GM18867 (cell line): ENCODE results near the gene COL23A1.

Experiments
- ATAC-seq: cut with Tn5 transposase; IDR thresholded peaks from one replicate; pipeline ENCODE4 v1.9.1; 2021; ENCODE audit warnings: mild to moderate bottlenecking, moderate library complexity; ENCODE audit not compliant: unreplicated experiment

COL23A1 gene

DNA sequence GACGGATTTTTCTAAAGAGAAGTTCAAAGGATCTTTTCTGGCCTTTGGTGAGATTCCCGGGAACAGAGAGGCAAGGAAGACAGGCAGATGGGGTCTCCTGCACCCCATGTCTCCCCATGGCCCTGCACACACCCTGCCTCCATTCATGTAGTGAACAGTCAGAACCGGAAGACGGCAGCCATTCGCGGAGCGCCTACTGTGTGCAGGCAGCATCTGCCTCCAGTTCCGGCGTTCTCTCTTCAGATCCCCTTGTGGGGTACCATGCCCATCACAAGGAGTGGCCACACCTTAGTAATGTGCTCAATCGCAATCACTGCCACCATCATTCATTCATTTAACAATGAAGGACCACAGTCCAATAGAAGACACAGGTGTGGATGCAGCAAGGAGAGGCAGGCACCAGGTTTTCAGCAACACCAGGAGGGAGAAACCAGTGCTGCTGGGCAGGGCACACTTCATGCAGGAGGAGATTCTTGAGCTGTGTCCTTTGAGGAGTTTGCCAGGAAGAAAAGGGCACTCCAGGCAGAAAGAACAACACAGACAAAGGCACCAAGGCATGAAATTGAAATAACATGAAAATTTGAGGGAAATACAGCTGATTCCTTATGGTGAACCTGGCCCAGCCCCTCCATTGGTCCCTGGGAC lies 186.1 kb downstream of the COL23A1 start:
- no peak for ATAC-seq

DNA sequence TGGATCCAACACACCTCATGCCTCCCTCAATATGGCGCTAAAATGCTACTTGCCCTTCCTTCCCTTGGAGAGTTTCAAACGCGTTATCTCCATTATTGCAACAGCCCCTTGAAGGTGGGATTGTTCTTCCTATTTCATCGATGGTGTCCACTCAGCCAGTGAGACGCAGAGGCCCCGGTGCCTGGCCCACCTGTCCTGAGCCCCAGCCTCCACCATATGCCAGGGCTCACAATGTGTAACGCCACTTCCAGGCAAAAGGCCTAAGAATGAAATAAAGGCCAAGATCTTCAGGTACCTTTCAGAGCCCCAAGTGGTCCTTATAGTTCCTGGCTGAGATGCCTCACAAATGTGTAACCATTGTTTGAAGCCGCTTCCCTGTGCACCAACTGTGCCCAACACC lies 186.8 kb downstream of the COL23A1 start:
- no peak for ATAC-seq

DNA sequence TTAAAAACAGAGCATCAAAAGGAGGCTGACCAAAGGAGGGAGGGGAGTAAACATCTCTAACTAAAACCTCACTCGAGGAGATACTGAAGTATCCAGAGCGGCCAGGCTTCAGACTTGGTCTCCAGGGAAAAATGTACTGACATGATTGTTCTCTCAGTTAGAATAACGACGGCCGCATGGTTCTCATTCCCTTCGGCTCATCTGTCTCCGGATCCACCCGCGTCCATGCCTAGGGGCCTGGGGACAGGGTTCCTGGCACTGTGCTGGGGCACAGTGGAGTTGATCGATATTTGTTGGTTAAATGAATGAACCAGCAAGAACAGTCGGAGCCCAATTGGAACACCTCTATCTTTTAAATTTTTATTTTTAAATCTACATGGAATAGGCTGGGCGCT lies 190.5 kb downstream of the COL23A1 start:
- ATAC-seq: no peak

DNA sequence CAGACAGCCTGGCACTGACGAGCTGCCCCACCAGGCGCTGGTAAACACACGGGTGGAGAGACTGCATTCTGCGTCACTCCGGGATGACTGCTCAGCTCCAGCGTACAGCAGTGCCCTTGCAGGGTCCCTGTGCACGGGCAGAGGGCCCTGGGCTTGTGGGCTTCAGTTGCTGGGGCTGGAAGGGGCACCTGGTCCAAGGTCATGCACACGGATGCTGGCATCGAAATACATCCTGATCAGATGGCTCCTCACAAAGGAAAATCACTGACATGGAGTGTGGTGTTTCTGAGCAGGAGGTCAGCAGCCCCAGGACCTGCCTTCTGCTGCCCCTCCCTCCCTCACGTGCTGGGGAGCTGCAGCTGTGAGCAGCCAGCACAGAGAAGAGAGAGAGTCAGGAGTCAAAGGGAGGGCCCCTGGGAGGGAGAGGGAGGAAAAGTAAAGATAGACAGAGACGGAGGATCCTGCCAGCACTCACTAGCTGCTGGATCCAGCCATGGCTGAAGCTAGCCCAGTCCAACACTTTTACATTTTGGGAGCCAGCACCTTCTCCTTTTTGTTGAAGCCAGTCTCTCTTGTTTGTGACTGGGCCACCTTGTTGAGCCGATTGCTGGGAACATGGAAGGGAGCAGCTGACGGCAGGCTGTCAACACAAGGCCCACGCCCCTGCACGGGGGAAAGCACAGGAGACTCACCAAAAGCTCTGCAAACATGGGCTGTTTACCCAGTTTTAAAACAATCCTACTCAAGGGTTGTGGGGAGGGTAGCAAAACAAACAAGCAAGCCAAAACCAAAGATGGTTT lies 191.1 kb downstream of the COL23A1 start:
- no peak for ATAC-seq

DNA sequence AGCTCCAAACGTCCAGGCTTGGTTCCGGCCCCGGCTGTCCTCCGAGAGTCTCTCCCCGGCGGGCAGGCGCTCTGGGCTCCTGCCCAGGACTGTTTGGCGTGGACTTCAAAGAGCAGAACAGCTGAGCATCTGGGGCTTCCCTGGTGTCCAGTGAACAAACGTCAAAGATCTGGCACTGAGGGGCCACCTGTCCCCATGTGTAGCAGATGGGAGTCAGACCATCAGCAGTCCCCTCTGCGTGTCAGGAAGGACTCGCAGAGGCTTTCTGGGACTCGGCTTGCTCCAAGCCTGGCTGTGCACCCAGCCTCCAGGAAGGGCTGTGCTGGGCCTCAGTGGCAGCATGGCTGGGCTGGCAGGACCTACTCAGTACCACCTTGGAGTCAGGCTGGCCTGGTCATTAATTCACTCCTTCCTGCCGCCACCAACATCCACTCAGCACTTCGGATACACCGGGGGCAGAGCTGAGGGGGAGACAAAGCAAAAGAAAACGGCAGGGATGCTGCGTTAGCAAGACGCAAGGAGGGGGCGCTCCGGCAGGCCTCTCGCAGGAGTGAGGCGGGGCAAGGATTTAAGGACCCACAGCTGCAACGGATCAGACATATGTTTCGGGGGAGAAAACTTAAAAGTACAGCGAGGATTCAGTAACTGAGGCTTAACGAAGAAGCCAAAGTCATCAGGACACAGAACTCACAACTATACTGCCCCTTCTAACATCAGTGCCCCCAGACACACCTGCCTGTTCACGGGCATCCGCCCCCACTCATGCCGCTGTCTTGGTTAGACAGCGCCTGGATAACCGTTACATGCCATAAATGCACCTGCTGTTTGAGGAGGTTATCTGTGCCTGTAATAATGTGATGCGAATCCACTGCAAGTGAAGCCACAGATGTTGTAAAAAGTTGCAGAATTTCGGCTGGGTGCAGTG lies 193.1 kb downstream of the COL23A1 start:
- no peak for ATAC-seq

DNA sequence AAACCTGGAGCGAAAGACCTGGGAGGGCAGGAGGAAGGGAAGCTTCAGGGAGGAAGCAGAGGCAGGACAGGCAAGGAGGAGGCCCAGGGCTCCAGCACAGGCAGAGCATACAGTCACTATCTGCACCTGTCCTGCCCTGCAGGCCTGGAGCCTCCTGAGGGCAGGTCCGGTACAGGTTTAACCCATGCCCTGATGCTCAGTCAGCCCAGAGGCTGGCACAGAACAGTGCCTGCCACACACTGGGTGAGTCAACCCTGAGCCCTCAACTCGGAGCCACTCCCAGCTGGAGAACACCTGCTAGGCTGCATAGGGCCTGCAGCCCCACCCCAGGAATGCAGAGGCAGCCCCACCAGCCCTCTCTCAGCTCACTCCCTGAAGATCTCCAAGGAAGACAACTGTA lies 196.1 kb downstream of the COL23A1 start:
- no peak for ATAC-seq

DNA sequence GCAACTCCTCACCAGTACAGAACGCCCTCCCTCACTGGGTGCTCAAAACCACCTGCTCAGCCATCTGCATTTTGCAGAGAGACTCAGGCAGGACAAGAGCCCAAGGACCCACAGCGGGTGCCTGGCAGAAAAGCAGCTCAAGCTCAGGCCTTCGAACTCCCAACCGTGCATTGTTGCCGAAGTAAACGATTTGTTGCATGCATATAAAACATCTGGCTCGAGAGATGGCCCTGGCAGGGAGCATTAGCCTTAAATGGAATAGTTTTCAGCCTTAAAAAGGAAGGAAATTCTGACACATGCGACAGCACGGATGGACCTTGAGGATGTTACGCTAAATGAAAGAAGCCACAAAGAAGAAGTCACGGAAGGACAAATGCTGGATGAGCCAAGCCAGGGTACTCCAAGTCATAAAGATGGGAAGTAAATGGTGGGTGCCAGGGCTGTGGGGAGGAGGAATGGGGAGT lies 197.2 kb downstream of the COL23A1 start:
- ATAC-seq: no peak

DNA sequence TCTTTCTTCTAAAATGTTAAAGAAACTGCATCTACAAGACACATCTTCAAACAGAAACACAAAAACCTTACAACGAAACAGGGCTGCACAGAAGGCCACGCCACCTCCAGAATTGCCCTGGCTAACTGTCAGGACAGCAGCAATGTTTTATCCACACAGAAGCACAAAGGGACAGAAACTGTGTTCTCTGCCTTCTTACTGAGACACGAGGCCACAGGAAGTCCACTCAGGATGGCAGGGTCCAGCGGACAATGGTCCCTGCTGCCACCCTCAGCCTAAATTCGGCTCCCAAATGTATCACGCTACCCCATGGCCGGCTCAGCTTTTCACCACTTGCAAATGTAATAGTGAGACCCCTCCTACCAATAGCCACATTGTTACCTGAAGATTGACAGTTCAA lies 197.8 kb downstream of the COL23A1 start:
- ATAC-seq: no peak

DNA sequence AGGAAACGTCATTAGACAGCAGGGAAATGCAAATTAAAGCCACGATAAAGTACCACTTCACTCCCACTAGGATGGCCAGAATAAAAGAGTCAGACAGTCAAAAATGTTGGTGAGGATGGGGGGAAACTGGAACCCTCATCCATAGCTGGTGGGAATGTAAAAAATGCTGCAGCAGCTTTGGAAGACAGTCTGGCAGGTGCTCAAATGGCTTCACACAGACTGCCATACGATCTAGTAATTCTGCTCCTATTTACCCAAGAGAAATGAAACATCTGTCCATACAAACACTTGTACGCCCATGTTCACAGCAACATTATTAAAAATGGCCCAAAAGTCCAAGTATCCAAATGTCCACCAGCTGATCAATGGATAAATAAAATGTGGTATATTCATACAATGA lies 198.7 kb downstream of the COL23A1 start:
- no peak for ATAC-seq

DNA sequence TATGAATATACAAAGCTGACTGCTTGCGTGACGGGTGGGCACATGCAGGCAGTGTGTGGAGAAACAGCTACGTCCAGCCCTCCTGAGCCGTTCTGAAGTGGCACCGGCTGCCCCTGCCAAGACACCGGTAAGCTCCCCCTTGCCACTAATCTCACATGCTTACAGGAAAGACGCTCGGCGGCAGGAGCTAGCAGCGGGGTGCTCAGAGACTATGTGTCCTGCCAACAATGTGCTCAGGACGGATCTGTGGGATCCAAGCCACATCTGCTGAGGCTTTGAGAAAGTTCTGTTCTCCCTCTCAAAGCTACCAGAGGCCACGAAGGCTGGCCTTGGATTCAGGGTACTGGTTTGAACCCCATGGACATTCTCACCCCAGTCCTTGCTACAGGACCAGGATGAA lies 200.4 kb downstream of the COL23A1 start:
- ATAC-seq: no peak

DNA sequence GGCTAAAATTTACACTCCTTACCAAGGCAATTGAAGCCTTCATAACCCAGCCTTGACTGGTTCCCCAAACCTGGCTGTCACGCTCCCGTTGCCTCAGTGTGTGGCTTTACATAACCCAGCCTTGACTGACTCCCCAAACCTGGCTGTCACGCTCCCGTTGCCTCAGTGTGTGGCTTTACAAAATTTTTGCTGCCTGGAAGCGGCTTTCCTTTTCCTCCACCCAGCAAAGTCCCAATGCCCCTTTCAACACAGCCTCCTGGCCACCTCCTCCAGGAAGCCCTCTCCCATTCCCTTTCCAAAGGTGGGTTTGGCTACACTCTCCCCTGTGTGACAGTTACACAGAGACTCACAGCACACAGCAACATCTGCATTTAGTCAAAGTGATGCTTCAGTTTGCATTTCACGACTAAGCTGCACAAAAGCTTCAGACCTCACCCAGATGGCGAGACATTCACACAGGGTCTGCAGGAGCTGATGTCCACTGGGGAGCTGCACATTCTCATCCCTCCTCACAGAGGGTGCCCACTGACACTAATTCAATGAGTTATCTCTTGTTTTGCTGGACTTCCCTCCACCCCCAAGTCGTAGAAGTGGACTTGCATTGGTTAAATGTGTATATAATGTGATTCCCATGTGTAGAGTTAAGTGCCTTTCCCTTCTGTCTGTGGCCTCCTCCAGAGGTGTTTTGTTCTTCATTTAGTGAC lies 201.0 kb downstream of the COL23A1 start:
- ATAC-seq: no peak

DNA sequence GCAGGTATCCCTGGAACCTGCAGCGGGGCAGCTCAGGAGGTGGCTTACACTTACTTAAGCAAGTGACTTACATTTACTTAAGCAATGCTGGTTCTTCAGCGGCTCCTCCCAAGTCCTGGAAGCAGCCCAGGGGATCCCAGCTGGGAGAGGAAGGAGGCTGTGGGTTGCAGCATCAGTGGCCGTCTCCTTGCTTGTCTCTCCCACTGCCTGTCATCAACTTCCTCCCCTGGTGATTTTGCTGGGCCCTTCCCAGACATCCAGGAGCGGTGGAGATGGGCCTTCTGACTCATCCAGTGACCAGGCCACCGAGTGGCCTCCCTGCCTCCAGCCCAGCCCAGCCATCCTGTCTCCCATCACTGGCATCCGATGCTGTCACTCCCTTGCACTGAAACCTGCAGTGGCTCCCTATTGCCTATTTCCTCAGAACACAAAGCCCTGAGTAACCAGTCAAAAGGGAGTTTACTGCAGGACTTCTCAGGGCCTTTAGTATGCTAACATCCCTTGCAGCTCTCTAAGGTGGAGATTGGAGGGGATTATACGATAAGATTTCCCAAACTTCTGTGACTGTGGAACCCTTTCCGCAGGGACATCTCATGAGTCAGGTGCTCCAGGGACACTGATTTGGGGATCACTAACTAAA lies 201.7 kb downstream of the COL23A1 start:
- no peak for ATAC-seq

DNA sequence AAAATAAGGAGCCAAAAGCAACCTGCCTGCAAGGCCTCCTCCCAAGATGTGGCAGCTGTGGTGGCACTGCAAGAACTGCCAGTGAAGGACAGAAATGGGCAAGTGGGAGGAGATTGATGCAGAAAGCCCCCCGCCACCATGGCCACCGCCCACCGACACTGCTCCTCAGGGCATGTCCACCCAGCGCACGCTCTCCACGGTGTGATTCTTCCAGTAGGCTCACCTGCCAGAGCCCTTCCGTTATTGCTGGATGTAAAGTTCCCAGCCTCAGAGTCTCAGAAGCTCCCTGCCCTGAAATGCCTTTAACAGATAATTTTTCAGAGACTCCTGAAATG lies 202.4 kb downstream of the COL23A1 start:
- no peak for ATAC-seq

DNA sequence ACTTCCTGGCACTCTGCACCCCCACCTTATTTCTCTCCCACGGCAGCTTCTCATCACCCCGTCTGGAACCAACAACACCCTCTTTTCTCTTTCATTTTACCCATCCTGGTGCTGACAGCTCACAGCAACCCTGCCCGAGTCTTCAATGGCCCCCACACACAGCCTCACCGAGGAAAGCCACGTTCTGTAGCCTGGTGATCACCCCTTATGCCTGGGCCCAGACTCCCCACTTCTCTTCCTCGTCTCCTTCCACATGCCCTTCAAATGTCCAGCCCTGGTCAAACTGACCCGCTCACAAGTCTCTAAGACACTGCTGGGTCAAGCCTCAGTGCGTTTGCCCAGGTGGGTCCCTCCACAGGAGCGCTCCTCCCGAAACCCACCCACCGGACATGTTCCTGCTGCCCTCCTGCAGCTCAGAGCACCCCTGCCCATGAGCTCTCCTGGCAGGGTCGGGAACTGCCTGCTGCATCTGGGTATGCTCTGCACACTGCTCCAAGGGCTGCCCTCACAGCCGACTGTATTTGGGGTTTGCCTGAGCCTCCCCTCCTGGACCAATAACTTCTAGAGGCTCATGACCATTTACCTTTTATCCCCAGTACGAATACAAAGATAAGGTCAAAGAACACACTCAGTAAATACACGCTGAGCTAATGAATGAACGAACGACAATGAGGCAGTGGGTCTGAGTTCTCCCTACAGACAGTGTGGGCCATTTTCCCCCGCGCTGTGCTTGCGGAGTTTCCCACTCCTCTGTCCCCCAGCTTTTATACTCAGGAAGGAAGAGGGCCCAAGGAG lies 202.9 kb downstream of the COL23A1 start:
- ATAC-seq: no peak

DNA sequence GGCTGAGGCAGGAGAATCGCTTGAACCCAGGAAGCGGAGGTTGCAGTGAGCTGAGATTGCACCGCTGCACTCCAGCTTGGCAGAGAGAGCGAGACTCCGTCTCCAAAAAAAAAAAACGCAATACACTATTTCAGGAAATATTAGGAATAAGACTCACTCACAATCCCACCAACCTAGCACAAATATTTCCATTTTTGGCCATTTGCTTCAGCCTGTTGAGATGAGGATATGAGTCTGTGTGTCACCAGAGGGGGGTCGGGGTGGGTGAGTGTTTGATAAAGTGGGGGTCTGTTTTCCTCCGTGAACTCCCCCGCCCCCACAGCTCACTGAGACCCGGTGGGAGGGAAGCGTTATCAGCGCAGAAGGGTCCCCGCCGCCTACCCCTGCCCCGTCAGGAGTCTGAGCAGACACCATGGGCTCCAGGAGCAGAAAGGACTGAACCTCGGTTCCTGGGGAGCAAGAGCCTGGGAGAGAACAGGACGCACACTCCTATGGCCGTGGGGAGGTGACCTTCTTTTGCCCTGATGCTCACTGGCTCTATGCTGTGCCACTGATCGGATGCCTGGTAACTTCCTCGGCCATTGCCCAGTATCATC lies 203.8 kb downstream of the COL23A1 start:
- no peak for ATAC-seq

DNA sequence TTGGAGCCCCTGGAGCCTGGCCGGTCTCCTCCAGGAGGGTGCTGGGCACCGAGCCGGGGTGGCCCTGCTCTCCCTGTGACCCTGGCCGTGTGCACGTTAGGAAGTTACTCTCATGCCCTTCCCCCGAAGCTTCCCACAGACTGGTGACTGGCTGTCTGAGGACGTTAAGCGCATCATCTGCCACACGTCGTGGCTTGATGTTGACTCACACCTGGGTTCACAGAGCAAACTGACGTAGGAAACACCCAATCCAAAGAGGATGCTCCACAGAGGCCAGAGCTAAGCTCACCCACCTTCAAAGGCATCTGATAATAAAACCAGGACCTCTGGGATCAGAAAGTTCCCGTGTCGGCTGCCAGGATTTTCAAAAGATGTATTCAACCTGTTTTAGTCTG lies 204.7 kb downstream of the COL23A1 start:
- ATAC-seq: no peak

DNA sequence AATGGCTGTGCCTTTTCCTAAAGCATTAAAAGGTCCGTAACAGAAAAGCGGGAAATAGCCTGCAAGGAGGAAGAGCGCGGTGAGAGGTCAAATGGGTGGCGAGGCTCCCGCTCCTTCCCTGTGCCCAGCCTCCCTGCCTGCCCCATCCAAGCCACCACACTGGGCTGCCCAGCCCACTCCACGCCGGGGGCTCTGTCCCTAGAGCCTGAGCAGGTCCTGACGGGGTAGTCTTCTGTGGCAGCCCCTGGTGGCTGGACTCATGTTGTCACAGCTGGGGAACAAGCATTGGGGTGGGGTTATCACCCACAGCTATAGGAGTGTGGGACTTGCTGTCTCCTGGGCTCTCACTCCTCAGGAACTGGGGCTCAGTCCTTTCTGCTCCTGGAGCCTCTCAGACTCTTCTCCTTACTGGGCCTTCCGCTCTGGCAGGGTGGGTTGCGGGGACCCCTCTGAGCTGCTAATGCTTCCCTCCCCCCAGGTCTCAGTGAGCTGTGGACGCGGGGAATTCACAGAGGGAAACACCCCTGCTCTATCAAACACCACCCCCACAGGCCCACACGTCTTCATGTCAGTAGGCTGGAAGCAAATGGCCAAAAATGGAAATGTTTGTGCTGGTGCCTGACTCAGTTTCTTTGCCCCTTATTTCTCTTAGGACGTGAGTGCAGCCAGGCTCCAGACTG lies 205.2 kb downstream of the COL23A1 start:
- ATAC-seq: no peak

DNA sequence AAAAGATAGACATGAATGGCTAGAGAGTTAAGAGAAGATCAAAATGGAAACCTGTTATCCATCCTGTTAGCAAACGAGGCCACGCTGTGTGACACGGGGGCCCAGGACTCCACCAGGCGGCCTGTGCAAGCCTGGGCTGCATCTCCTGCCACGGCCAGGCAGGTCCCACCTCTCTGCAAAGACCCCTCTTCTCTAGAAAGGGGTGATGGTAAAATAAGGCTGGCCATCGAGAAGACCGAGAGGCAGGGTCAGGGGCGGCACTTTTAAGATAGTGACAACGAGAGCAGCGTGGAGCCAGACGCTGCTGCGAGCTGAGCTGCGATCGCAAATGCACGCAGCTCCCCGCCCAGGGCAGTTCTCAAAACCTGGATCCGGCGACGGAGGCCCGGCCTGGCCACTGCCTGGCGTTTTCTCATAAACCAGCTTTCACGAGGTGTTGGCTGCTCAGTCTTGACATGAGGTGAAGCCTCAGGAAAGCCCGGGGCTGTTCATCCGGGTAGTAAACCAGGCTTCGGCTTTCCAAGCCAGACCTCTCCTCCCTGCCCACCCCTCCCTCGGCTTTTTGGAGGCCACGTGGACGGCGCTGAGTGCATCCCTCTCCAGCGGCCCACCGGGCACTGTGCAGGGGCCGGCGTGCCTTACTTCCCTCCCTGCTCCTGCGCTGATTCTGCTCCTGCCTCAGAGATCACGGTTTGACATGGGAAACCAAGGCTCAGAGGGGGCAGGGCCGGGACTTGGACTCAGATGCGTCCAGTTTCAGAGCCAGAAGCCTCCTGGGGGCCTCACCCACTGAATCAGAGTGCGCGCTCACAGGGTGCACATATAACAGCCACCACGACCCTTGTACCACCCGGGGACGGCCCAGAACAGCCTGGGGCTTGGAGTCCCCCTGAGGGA lies 206.0 kb downstream of the COL23A1 start:
- ATAC-seq: no peak
